Uterus (tissue), 4 donors: ENCODE data around the gene COBLL1. TPM values are rescaled to one million over a fixed set of nuclear protein-coding genes. Genes with fewer than 3 reads are reported as not detected.

Experiments used
- DNase-seq, 2 donors: peaks; one replicate each; pipeline ENCODE4 v3.0.0-alpha.2; 2019 to 2020
- H3K27ac ChIP-seq, 2 donors: fragments of 200-600 bp; sonication (generic); 1 replicate in 1 of 2; 2 replicates in 1 of 2; pipeline ENCODE4 v1.5.1; 2016 to 2018
- H3K27me3 ChIP-seq, 2 donors: fragments of 200-600 bp; sonication (generic); one replicate each; pipeline ENCODE4 v1.5.1; 2018 to 2019; ENCODE audit warnings: control low read depth in 1 of 2
- H3K36me3 ChIP-seq, 2 donors: fragments of 200-600 bp; sonication (generic); one replicate each; pipeline ENCODE4 v1.5.1; 2019; ENCODE audit warnings: control low read depth in 1 of 2
- H3K4me1 ChIP-seq, 2 donors: fragments of 200-600 bp; sonication (generic); one replicate each; pipeline ENCODE4 v1.5.1; 2018 to 2019; ENCODE audit warnings: control low read depth in 1 of 2
- H3K4me3 ChIP-seq, 2 donors: fragments of 200-600 bp; sonication (generic); 1 replicate in 1 of 2; 2 replicates in 1 of 2; pipeline ENCODE4 v1.5.1; 2018 to 2019; ENCODE audit warnings: mild to moderate bottlenecking in 1 of 2
- H3K9me3 ChIP-seq, 2 donors: fragments of 200-600 bp; sonication (generic); one replicate each; pipeline ENCODE4 v1.5.1; 2019; ENCODE audit warnings: control low read depth in 1 of 2
- CTCF ChIP-seq, 4 experiments: fragments of 200-600 bp in 2 of 4; fragments of 450-650 bp in 2 of 4; sonication (generic) in 2 of 4; IDR thresholded peaks; one replicate each; pipeline ENCODE4 v1.5.1; 2016 to 2019; ENCODE audit warnings: antibody characterized with exemption in 4 of 4, mild to moderate bottlenecking in 2 of 4, moderate library complexity in 1 of 4
- POLR2A ChIP-seq, 2 donors: fragments of 450-650 bp; IDR thresholded peaks; one replicate each; pipeline ENCODE4 v1.6.1; 2016; ENCODE audit warnings: antibody characterized with exemption in 2 of 2, mild to moderate bottlenecking in 1 of 2, moderate library complexity in 1 of 2
- intact Hi-C: fragments of 100-400 bp; cut with DNase I; formaldehyde crosslinking; loops from one replicate; pipeline ENCODE4 v1.15.1; 2023; ENCODE audit warnings: low total_unique reads
- total RNA-seq, 4 donors: library from RNA; depleted of rRNA in 3 of 4; stranded (reverse); fragments of >200 nt in 3 of 4; gene quantifications; one replicate each; pipeline versions ENCODE4 v1.1.0 to v1.2.4, GENCODE V29; 2014 to 2023
- donor health status: DM: yes; HTN: yes; CAD: no.

COBLL1 gene
- total RNA-seq, 4 donors from 2014 or later: 4.1 to 32.6 (median 17.9) TPM

GRCh38 chr2:164693390-164693789 is 148.2 kb downstream of the COBLL1 start:
- Histone ChIP-seq H3K27ac (no peak overlapping the region), H3K9me3 (no peaks in the 10 kb centered on the region), H3K4me3 (no peak overlapping the region), H3K36me3 (no peaks in the 10 kb centered on the region), H3K27me3 (no peaks in the 10 kb centered on the region), H3K4me1 (no peaks in the 10 kb centered on the region)
- intact Hi-C loops: no loop called here
- TF ChIP-seq POLR2A (IDR thresholded peaks at IDR 0.05): no peak
- no peak for TF ChIP-seq CTCF (IDR thresholded peaks at IDR 0.05)
- no peak for DNase-seq

DNA sequence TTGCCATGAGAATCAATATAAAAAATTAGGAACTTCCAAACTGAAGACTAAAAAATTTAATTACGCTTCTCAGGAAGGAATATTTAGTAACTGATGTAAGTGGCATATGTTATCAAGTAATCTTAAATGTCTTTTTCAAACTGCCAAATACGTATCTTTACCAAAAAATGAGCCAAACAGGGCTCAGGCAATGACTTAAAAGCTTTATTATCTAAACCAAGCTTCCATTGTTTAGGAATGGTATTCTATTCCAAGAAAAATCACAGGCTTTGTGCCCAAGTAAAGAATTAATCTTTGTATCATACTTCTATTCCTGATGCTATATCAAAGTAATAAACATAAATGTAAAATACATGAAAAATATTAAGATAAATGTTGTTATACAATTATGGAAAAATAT is 148.7 kb downstream of the COBLL1 start:
- no peaks in the 10 kb centered on the region for H3K36me3 ChIP-seq
- intact Hi-C loops: no loop called here
- no peak overlapping the region for H3K27ac ChIP-seq
- no peak overlapping the region for H3K4me3 ChIP-seq
- H3K9me3 ChIP-seq: no peaks in the 10 kb centered on the region
- H3K4me1 ChIP-seq: no peaks in the 10 kb centered on the region
- TF ChIP-seq CTCF (IDR thresholded peaks at IDR 0.05) (no peak), POLR2A (IDR thresholded peaks at IDR 0.05) (no peak)
- no peaks in the 10 kb centered on the region for H3K27me3 ChIP-seq
- DNase-seq: no peak

- H3K4me3 ChIP-seq: no peak overlapping the region
- no peaks in the 10 kb centered on the region for H3K27me3 ChIP-seq
- H3K4me1 ChIP-seq: no peaks in the 10 kb centered on the region
- no peaks in the 10 kb centered on the region for H3K9me3 ChIP-seq
- intact Hi-C loops: no loop called here
- no peak overlapping the region for H3K27ac ChIP-seq
- TF ChIP-seq CTCF (IDR thresholded peaks at IDR 0.05) (no peak), POLR2A (IDR thresholded peaks at IDR 0.05) (no peak)
- no peaks in the 10 kb centered on the region for H3K36me3 ChIP-seq
- DNase-seq: no peak
These were observed 149.5 kb downstream of the COBLL1 start for GRCh38 chr2:164692114-164692513.

DNA sequence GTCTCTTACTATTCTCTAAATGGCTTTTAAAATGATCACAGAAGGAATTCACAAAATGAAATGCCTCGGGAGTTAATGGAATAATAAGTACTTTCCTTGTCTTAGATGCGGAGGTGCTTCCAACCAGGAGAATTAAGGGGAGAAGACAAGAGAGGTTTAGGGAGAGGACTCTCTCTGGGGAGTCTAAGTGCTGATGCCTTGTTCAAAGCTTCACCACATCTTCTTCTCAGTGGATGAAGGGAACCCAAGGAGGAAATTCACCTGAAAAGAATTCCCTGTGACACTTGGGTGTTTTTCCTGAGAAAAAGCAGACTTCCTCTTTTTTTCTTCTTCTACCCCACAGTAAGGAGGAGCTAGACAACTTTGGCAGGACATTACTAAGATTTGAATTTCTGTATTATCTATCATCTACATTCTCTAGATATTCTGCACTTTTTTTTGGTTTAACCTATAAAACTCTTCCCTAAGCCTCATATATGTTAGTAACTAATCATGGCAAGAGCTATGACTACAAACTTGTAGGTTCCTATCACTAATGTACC is 150.2 kb downstream of the COBLL1 start:
- H3K4me1 ChIP-seq: no peaks in the 10 kb centered on the region
- H3K9me3 ChIP-seq: no peaks in the 10 kb centered on the region
- no peak overlapping the region for H3K27ac ChIP-seq
- no peak for DNase-seq
- H3K36me3 ChIP-seq: no peaks in the 10 kb centered on the region
- TF ChIP-seq CTCF (IDR thresholded peaks at IDR 0.05) (no peak), POLR2A (IDR thresholded peaks at IDR 0.05) (no peak)
- H3K4me3 ChIP-seq: no peak overlapping the region
- intact Hi-C loops: no loop called here
- no peaks in the 10 kb centered on the region for H3K27me3 ChIP-seq

DNA sequence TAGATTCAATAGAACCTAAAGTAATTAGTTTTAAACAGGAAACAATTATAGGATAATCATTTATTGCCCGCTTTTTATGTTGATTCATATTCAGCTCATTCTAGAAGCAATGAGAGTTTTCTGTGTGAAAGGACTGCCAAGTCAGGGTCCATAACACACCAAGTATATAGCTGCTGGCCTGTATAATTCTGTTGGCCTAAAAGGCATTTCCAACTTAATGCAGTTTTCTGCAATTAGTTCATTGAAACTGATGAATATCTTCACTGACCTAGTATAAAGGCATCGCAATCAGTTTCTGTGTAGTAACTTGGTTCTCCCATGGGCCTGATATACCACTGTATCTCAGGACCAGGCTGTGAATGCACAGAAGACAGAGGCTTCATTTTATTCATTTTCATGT is 151.3 kb downstream of the COBLL1 start:
- no peak overlapping the region for H3K27ac ChIP-seq
- H3K36me3 ChIP-seq: no peaks in the 10 kb centered on the region
- H3K27me3 ChIP-seq: no peaks in the 10 kb centered on the region
- TF ChIP-seq POLR2A (IDR thresholded peaks at IDR 0.05): no peak
- TF ChIP-seq CTCF (IDR thresholded peaks at IDR 0.05): no peak
- H3K4me3 ChIP-seq: no peak overlapping the region
- DNase-seq: no peak
- intact Hi-C loops: no loop called here
- H3K9me3 ChIP-seq: no peaks in the 10 kb centered on the region
- H3K4me1 ChIP-seq: no peaks in the 10 kb centered on the region
